22Rv1 (cell line): ENCODE measurements around the gene MAGEA9.
A peak's percentile ranks its signal among the peaks of the same experiment; 100 is the strongest.

Source experiments
- H3K27ac ChIP-seq: fragments of 450-650 bp; 2 replicates; pipeline ENCODE4 v1.5.1; 2017
- ZFX ChIP-seq: fragments of 450-650 bp; IDR thresholded peaks from 2 replicates; pipeline ENCODE4 v1.6.1; 2017; ENCODE audit warnings: antibody characterized with exemption, borderline replicate concordance
- TF ChIP-seq, protein P1 (sequence below): fragments of 450-650 bp; IDR thresholded peaks from 2 replicates; pipeline ENCODE4 v1.5.1; 2017; ENCODE audit warnings: mild to moderate bottlenecking

Gene MAGEA9

GRCh38 chrX:149807747-149808458 lies 26.2 kb downstream of the MAGEA9 start:
- TF ChIP-seq ZFX = no peak
- TF ChIP-seq, protein P1, sequence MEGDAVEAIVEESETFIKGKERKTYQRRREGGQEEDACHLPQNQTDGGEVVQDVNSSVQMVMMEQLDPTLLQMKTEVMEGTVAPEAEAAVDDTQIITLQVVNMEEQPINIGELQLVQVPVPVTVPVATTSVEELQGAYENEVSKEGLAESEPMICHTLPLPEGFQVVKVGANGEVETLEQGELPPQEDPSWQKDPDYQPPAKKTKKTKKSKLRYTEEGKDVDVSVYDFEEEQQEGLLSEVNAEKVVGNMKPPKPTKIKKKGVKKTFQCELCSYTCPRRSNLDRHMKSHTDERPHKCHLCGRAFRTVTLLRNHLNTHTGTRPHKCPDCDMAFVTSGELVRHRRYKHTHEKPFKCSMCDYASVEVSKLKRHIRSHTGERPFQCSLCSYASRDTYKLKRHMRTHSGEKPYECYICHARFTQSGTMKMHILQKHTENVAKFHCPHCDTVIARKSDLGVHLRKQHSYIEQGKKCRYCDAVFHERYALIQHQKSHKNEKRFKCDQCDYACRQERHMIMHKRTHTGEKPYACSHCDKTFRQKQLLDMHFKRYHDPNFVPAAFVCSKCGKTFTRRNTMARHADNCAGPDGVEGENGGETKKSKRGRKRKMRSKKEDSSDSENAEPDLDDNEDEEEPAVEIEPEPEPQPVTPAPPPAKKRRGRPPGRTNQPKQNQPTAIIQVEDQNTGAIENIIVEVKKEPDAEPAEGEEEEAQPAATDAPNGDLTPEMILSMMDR = no peak
- H3K27ac ChIP-seq = no peak overlapping the region

DNA sequence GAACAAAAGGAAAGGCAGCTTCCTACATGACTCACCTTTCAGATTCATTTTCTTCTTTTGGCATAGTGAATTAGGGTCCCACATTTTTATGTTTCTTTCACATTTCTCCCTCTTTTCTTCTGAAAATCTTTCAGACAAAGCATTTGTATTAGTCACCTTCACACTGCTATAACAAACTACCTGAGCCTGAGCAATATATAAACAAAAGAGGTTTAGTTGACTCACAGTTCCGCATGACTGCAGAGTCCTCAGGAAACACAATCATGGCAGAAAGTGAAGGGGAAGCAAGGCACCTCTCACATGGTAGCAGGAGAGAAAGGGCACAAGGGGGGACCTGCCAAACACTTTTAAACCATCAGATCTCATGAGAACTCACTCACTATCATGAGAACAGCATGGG lies 36.9 kb downstream of the MAGEA9 start:
- no peak overlapping the region for H3K27ac ChIP-seq
- TF ChIP-seq ZFX = no peak
- TF ChIP-seq, protein P1 = no peak

DNA sequence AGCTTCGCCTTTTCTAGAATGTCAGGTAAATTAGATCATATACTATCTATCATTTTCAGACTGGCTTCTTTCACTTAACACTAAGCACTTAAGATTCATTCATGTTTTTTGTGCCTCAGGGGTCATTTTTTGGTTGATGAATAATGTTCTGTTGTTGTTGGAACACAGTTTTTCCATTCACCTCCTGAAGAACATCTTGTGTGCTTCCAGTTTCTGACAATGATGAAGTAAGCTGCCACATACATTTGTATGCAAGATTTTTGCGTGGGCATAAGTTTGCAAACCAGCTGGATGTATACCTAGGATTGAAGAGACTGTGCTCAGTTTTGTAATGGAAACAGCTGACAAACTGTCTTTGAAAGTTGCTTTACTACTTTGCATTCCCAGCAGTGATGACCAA lies 37.6 kb downstream of the MAGEA9 start:
- TF ChIP-seq, protein P1 = no peak
- no peak for TF ChIP-seq ZFX
- no peak overlapping the region for H3K27ac ChIP-seq

- no peak overlapping the region for H3K27ac ChIP-seq
- TF ChIP-seq ZFX = no peak
- TF ChIP-seq, protein P1 = peak; percentile 32
Measured at GRCh38 chrX:149825424-149825823, 43.7 kb downstream of the MAGEA9 start.

GRCh38 chrX:149827254-149827653 lies 45.5 kb downstream of the MAGEA9 start:
- H3K27ac ChIP-seq = no peak overlapping the region
- TF ChIP-seq ZFX = no peak
- TF ChIP-seq, protein P1 = no peak

GRCh38 chrX:149829751-149830191 lies 48.0 kb downstream of the MAGEA9 start:
- no peak overlapping the region for H3K27ac ChIP-seq

GRCh38 chrX:149830192-149830873 lies 48.6 kb downstream of the MAGEA9 start:
- no peak for TF ChIP-seq ZFX
- TF ChIP-seq, protein P1 = no peak
- no peak overlapping the region for H3K27ac ChIP-seq

More at GRCh38 chrX:149829751-149830191, 48.0 kb downstream of the MAGEA9 start:
- TF ChIP-seq, protein P1 = no peak
- no peak for TF ChIP-seq ZFX
